GM20000 (cell line): ENCODE results near the gene MEX3B.

Source experiments
- DNase-seq: peaks from one replicate; pipeline ENCODE4 v3.0.0; 2012; ENCODE audit warnings: low spot score
- TF ChIP-seq, protein P1 (sequence below): IDR thresholded peaks from 2 replicates; pipeline ENCODE4 v1.5.1; 2012; ENCODE audit warnings: mild to moderate bottlenecking, control low read depth; ENCODE audit errors: extremely low read depth, missing control alignments

Gene MEX3B

GRCh38 chr15:82060817-82061216 lies 15.0 kb upstream of the MEX3B start:
- TF ChIP-seq, protein P1, sequence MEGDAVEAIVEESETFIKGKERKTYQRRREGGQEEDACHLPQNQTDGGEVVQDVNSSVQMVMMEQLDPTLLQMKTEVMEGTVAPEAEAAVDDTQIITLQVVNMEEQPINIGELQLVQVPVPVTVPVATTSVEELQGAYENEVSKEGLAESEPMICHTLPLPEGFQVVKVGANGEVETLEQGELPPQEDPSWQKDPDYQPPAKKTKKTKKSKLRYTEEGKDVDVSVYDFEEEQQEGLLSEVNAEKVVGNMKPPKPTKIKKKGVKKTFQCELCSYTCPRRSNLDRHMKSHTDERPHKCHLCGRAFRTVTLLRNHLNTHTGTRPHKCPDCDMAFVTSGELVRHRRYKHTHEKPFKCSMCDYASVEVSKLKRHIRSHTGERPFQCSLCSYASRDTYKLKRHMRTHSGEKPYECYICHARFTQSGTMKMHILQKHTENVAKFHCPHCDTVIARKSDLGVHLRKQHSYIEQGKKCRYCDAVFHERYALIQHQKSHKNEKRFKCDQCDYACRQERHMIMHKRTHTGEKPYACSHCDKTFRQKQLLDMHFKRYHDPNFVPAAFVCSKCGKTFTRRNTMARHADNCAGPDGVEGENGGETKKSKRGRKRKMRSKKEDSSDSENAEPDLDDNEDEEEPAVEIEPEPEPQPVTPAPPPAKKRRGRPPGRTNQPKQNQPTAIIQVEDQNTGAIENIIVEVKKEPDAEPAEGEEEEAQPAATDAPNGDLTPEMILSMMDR = no peak
- DNase-seq = no peak

GRCh38 chr15:82058517-82059204 lies 12.8 kb upstream of the MEX3B start:
- TF ChIP-seq, protein P1 = no peak

GRCh38 chr15:82058026-82058425 lies 12.2 kb upstream of the MEX3B start:
- TF ChIP-seq, protein P1 = no peak
- no peak for DNase-seq

More at GRCh38 chr15:82058517-82059204, 12.8 kb upstream of the MEX3B start:
- DNase-seq = no peak

DNA sequence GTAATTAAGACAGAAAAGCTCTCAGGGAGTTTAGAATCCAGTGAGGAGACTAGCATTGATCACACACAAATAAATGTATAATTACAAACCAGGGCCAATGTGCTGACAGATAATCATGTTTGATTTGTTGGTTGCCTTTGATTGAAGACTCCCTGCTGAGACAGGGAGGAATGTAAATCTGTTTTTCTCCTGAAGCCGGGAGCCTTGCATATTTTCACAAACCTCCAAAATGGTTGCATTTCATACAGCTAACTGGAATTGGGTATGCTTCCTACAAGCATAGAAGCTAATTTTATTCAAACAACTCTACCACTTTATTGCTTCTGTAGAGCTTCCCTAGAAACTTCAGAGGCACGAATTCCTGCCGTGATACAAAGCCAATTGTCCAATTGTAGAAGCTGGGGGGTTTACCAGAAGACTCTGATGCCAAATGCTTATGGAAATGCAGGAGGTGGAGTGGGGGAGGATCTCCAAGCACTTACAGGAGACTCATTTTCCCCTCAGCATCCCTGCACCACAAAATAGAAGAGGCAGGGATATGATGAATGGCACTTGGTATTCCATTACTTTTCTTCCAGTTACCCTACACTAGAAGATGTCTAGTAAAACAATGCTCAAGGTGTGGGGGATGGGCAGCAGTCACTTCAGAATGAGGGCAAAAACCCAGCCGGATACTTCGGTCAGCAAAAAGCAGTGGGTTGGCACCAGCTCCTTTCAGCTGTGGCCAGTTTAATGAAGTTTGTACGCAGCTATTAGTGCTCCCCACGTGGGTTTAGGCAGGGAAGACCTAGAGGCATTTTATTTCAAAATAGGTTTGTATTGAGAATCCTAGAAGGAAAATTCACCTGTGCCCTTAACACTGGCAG lies 11.4 kb upstream of the MEX3B start:
- DNase-seq = no peak
- TF ChIP-seq, protein P1 = no peak

GRCh38 chr15:82052751-82053150 lies 6.9 kb upstream of the MEX3B start:
- TF ChIP-seq, protein P1 = no peak
- DNase-seq = no peak

DNA sequence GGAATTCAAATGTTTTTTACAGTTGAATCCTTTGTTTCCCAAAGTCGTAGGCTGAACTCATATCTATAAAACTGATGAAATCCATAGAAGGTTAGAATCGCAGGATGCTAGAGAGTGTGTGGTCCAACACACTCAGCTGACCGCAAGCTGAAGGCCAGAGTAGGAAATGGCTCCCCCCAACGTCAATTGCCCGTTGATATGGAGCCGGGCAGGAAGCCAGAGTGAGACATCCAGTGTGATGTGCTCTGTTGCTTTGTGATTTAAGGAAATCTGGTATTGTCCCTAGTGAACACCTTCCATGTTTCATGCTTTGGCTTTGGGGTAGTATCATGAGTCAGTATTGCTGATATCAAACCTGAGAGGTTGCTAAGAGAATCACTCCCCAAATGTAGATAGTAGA lies 5.8 kb upstream of the MEX3B start:
- DNase-seq = no peak
- TF ChIP-seq, protein P1 = no peak

DNA sequence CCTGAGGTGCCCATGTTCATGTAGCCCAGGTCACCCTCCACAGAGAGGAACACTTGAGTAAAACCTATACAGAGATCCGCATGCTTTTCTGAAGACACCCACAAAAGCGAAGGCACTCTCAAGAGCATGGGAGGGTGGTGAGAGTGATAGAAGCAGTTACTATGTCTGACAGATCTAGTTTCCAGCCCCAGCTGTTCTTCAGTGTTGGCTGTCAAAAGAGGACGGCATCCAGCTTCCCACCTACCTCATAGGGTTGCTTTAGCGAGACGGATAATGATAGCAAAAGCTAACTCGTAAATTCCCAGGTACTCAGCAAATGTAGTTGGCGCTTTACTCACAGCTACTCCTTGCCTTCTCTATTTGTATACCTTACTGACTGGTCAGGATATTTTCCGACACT lies 3.0 kb upstream of the MEX3B start:
- TF ChIP-seq, protein P1 = no peak
- DNase-seq = no peak
